SK-N-MC (cell line): ENCODE data around the gene SOD3.

ENCODE experiments used
- FOXP2 ChIP-seq: optimal IDR thresholded peaks from 2 replicates; pipeline ENCODE3; 2011; ENCODE audit warnings: mild to moderate bottlenecking, moderate library complexity; ENCODE audit not compliant: insufficient read depth; ENCODE audit errors: extremely low read length, control extremely low read depth
- POLR2AphosphoS5 ChIP-seq: IDR thresholded peaks from 2 replicates; pipeline ENCODE4 v1.6.1; 2012; ENCODE audit warnings: mild to moderate bottlenecking, low read depth, low read length, borderline replicate concordance

DNA sequence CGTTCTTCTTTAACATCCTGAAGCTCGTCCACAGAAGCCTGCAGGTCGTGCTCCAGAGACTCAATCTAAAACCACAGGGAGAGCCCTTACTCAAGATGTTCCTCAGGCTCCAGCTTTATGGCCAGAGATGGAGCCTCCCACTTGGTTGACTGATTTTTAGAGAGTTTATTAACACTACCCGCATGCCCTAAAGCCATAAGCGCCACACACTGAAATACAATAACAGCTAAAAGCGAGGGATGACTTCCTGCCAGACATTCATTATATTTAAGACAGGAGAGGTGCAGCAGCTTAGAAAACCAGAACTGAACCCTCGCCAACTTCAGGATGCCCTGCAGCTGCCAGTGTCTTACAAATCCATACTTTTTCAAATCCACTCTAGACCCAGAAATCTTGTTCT, 42.0 kb downstream of the SOD3 start:
- TF ChIP-seq FOXP2 (no peak), POLR2AphosphoS5 (no peak)
